ENCODE measurements around the gene TMEM132D.

Gene TMEM132D

GRCh38 chr12:129393357-129393937, 510.4 kb downstream of the TMEM132D start:
- Histone ChIP-seq H3K36me3 (ENCODE audit: control insufficient read depth, insufficient read depth, low read length) (no peaks in the 10 kb centered on the region), H3K4me3 (ENCODE audit: low read length) (no peak overlapping the region), H3K27me3 (ENCODE audit: control insufficient read depth, insufficient read depth, low read length) (no peaks in the 10 kb centered on the region), H3K9me3 (ENCODE audit: control insufficient read depth, insufficient read depth, low read length) (peaks cover 14% of the 10 kb centered on the region), H3K4me1 (ENCODE audit: control insufficient read depth, insufficient read depth, low read length) (no peaks in the 10 kb centered on the region), H3K27ac (ENCODE audit: low read length) (no peak overlapping the region)
- no peak for DNase-seq (ENCODE audit: low read depth, low spot score)
- no CpG with 5 or more reads among the region's 5 CpGs for WGBS (ENCODE audit: insufficient coverage, insufficient read length)

- Histone ChIP-seq H3K36me3 (ENCODE audit: control insufficient read depth, insufficient read depth, low read length) (no peaks in the 10 kb centered on the region), H3K27me3 (ENCODE audit: control insufficient read depth, insufficient read depth, low read length) (no peaks in the 10 kb centered on the region), H3K27ac (ENCODE audit: low read length) (no peak overlapping the region), H3K4me1 (ENCODE audit: control insufficient read depth, insufficient read depth, low read length) (no peaks in the 10 kb centered on the region), H3K4me3 (ENCODE audit: low read length) (no peak overlapping the region), H3K9me3 (ENCODE audit: control insufficient read depth, insufficient read depth, low read length) (peaks cover 8% of the 10 kb centered on the region)
- no CpG with 5 or more reads among the region's 1 CpG for WGBS (ENCODE audit: insufficient coverage, insufficient read length)
- DNase-seq (ENCODE audit: low read depth, low spot score) = no peak
Observed at GRCh38 chr12:129385637-129385990, 518.2 kb downstream of the TMEM132D start.

- no peak for DNase-seq (ENCODE audit: low read depth, low spot score)
- Histone ChIP-seq H3K27ac (ENCODE audit: low read length) (no peak overlapping the region), H3K36me3 (ENCODE audit: control insufficient read depth, insufficient read depth, low read length) (no peaks in the 10 kb centered on the region), H3K9me3 (ENCODE audit: control insufficient read depth, insufficient read depth, low read length) (peaks cover 12% of the 10 kb centered on the region), H3K4me1 (ENCODE audit: control insufficient read depth, insufficient read depth, low read length) (no peaks in the 10 kb centered on the region), H3K4me3 (ENCODE audit: low read length) (no peak overlapping the region), H3K27me3 (ENCODE audit: control insufficient read depth, insufficient read depth, low read length) (no peaks in the 10 kb centered on the region)
- no CpG with 5 or more reads among the region's 9 CpGs for WGBS (ENCODE audit: insufficient coverage, insufficient read length)
Observed at GRCh38 chr12:129383956-129384355, 519.9 kb downstream of the TMEM132D start.

- peaks cover 13% of the 10 kb centered on the region for H3K9me3 ChIP-seq (ENCODE audit: control insufficient read depth, insufficient read depth, low read length)
Observed at GRCh38 chr12:129381715-129382114, 522.1 kb downstream of the TMEM132D start.

GRCh38 chr12:129379076-129379804, 524.6 kb downstream of the TMEM132D start:
- Histone ChIP-seq H3K9me3 (ENCODE audit: control insufficient read depth, insufficient read depth, low read length) (peaks cover 16% of the 10 kb centered on the region), H3K27ac (ENCODE audit: low read length) (no peak overlapping the region), H3K27me3 (ENCODE audit: control insufficient read depth, insufficient read depth, low read length) (no peaks in the 10 kb centered on the region), H3K36me3 (ENCODE audit: control insufficient read depth, insufficient read depth, low read length) (no peaks in the 10 kb centered on the region), H3K4me3 (ENCODE audit: low read length) (no peak overlapping the region), H3K4me1 (ENCODE audit: control insufficient read depth, insufficient read depth, low read length) (no peaks in the 10 kb centered on the region)
- WGBS (ENCODE audit: insufficient coverage, insufficient read length) = no CpG with 5 or more reads among the region's 6 CpGs
- DNase-seq (ENCODE audit: low read depth, low spot score) = no peak

More at GRCh38 chr12:129381715-129382114, 522.1 kb downstream of the TMEM132D start:
- H3K27ac ChIP-seq (ENCODE audit: low read length) = no peak overlapping the region
- no CpG with 5 or more reads among the region's 3 CpGs for WGBS (ENCODE audit: insufficient coverage, insufficient read length)
- H3K27me3 ChIP-seq (ENCODE audit: control insufficient read depth, insufficient read depth, low read length) = no peaks in the 10 kb centered on the region
- H3K4me1 ChIP-seq (ENCODE audit: control insufficient read depth, insufficient read depth, low read length) = no peaks in the 10 kb centered on the region
- no peaks in the 10 kb centered on the region for H3K36me3 ChIP-seq (ENCODE audit: control insufficient read depth, insufficient read depth, low read length)
- H3K4me3 ChIP-seq (ENCODE audit: low read length) = no peak overlapping the region
- DNase-seq (ENCODE audit: low read depth, low spot score) = no peak

- no peak for DNase-seq (ENCODE audit: low read depth, low spot score)
- Histone ChIP-seq H3K27ac (ENCODE audit: low read length) (no peak overlapping the region), H3K4me3 (ENCODE audit: low read length) (no peak overlapping the region), H3K27me3 (ENCODE audit: control insufficient read depth, insufficient read depth, low read length) (no peaks in the 10 kb centered on the region), H3K9me3 (ENCODE audit: control insufficient read depth, insufficient read depth, low read length) (peaks cover 13% of the 10 kb centered on the region), H3K4me1 (ENCODE audit: control insufficient read depth, insufficient read depth, low read length) (no peaks in the 10 kb centered on the region), H3K36me3 (ENCODE audit: control insufficient read depth, insufficient read depth, low read length) (no peaks in the 10 kb centered on the region)
- no CpG with 5 or more reads among the region's 5 CpGs for WGBS (ENCODE audit: insufficient coverage, insufficient read length)
Observed at GRCh38 chr12:129378496-129378895, 525.3 kb downstream of the TMEM132D start.

GRCh38 chr12:129373746-129374145, 530.1 kb downstream of the TMEM132D start:
- H3K27me3 ChIP-seq (ENCODE audit: control insufficient read depth, insufficient read depth, low read length) = no peaks in the 10 kb centered on the region
- peaks cover 10% of the 10 kb centered on the region for H3K9me3 ChIP-seq (ENCODE audit: control insufficient read depth, insufficient read depth, low read length)
- WGBS (ENCODE audit: insufficient coverage, insufficient read length) = no CpG with 5 or more reads among the region's 4 CpGs
- H3K4me1 ChIP-seq (ENCODE audit: control insufficient read depth, insufficient read depth, low read length) = no peaks in the 10 kb centered on the region
- H3K4me3 ChIP-seq (ENCODE audit: low read length) = no peak overlapping the region
- no peaks in the 10 kb centered on the region for H3K36me3 ChIP-seq (ENCODE audit: control insufficient read depth, insufficient read depth, low read length)
- DNase-seq (ENCODE audit: low read depth, low spot score) = no peak
- no peak overlapping the region for H3K27ac ChIP-seq (ENCODE audit: low read length)

GRCh38 chr12:129372876-129373275, 530.9 kb downstream of the TMEM132D start:
- no peak overlapping the region for H3K27ac ChIP-seq (ENCODE audit: low read length)
- no CpG with 5 or more reads among the region's 3 CpGs for WGBS (ENCODE audit: insufficient coverage, insufficient read length)
- no peak for DNase-seq (ENCODE audit: low read depth, low spot score)
- no peaks in the 10 kb centered on the region for H3K27me3 ChIP-seq (ENCODE audit: control insufficient read depth, insufficient read depth, low read length)
- no peak overlapping the region for H3K4me3 ChIP-seq (ENCODE audit: low read length)
- H3K9me3 ChIP-seq (ENCODE audit: control insufficient read depth, insufficient read depth, low read length) = peaks cover 10% of the 10 kb centered on the region
- H3K4me1 ChIP-seq (ENCODE audit: control insufficient read depth, insufficient read depth, low read length) = no peaks in the 10 kb centered on the region
- H3K36me3 ChIP-seq (ENCODE audit: control insufficient read depth, insufficient read depth, low read length) = no peaks in the 10 kb centered on the region

- Histone ChIP-seq H3K4me1 (ENCODE audit: control insufficient read depth, insufficient read depth, low read length) (no peaks in the 10 kb centered on the region), H3K27ac (ENCODE audit: low read length) (no peak overlapping the region), H3K27me3 (ENCODE audit: control insufficient read depth, insufficient read depth, low read length) (no peaks in the 10 kb centered on the region), H3K4me3 (ENCODE audit: low read length) (no peak overlapping the region), H3K9me3 (ENCODE audit: control insufficient read depth, insufficient read depth, low read length) (peaks cover 10% of the 10 kb centered on the region), H3K36me3 (ENCODE audit: control insufficient read depth, insufficient read depth, low read length) (no peaks in the 10 kb centered on the region)
- no CpG with 5 or more reads among the region's 2 CpGs for WGBS (ENCODE audit: insufficient coverage, insufficient read length)
- DNase-seq (ENCODE audit: low read depth, low spot score) = no peak
Observed at GRCh38 chr12:129372348-129372747, 531.5 kb downstream of the TMEM132D start.

- Histone ChIP-seq H3K9me3 (ENCODE audit: control insufficient read depth, insufficient read depth, low read length) (peaks cover 12% of the 10 kb centered on the region), H3K27me3 (ENCODE audit: control insufficient read depth, insufficient read depth, low read length) (no peaks in the 10 kb centered on the region), H3K27ac (ENCODE audit: low read length) (no peak overlapping the region), H3K4me3 (ENCODE audit: low read length) (no peak overlapping the region), H3K36me3 (ENCODE audit: control insufficient read depth, insufficient read depth, low read length) (no peaks in the 10 kb centered on the region), H3K4me1 (ENCODE audit: control insufficient read depth, insufficient read depth, low read length) (no peaks in the 10 kb centered on the region)
- WGBS (ENCODE audit: insufficient coverage, insufficient read length) = 100% methylated on average over 3 of the region's 4 CpGs
- no peak for DNase-seq (ENCODE audit: low read depth, low spot score)
Observed at GRCh38 chr12:129371268-129371667, 532.6 kb downstream of the TMEM132D start.

GRCh38 chr12:129366656-129367055, 537.2 kb downstream of the TMEM132D start:
- H3K27me3 ChIP-seq (ENCODE audit: control insufficient read depth, insufficient read depth, low read length) = no peaks in the 10 kb centered on the region
- no CpG with 5 or more reads among the region's 9 CpGs for WGBS (ENCODE audit: insufficient coverage, insufficient read length)
- DNase-seq (ENCODE audit: low read depth, low spot score) = no peak
- H3K27ac ChIP-seq (ENCODE audit: low read length) = no peak overlapping the region
- no peak overlapping the region; the same call in 1 of the 2 replicates for H3K4me3 ChIP-seq (ENCODE audit: low read length)
- H3K36me3 ChIP-seq (ENCODE audit: control insufficient read depth, insufficient read depth, low read length) = no peaks in the 10 kb centered on the region
- H3K4me1 ChIP-seq (ENCODE audit: control insufficient read depth, insufficient read depth, low read length) = no peaks in the 10 kb centered on the region; the same call in 1 of the 2 replicates
- peaks cover 12% of the 10 kb centered on the region for H3K9me3 ChIP-seq (ENCODE audit: control insufficient read depth, insufficient read depth, low read length)

Measured in iPS DF 6.9 (cell line).